H1 (cell line): ENCODE measurements around the gene TMEM168. TPM values are rescaled to one million over a fixed set of nuclear protein-coding genes. Genes with fewer than 3 reads are reported as not detected.

ENCODE experiments used
- CTCF ChIA-PET: fragments of 300-600 bp; sonication (Branson Sonifier 250); formaldehyde crosslinking; loops from one replicate; lab custom pipeline; 2021; ENCODE audit not compliant: partially characterized antibody; lab: Charles Lee
- POLR2A ChIA-PET: fragments of 300-600 bp; sonication (Branson Sonifier 250); formaldehyde crosslinking; loops from one replicate; lab custom pipeline; 2021; ENCODE audit warnings: inconsistent platforms; ENCODE audit not compliant: partially characterized antibody; lab: Charles Lee
- DNase-seq, 2 experiments: peaks; one replicate each; pipeline versions ENCODE4 v3.0.0 to v3.0.0-alpha.2; 2010 to 2022; ENCODE audit warnings: low spot score in 2 of 2, low read depth in 1 of 2, mixed read lengths in 1 of 2
- FAIRE-seq: peaks from 2 replicates; lab custom pipeline; 2011; peaks lifted over from hg19 to GRCh38; lab: Jason Lieb, UNC
- H2AFZ ChIP-seq: 2 replicates; pipeline ENCODE4 v1.8.1; 2012; ENCODE audit warnings: low read length, inconsistent platforms
- H2AK5ac ChIP-seq: 2 replicates; pipeline ENCODE4 v1.6.1; 2013; ENCODE audit warnings: low read depth, low read length
- H2BK120ac ChIP-seq: replicated peaks from 2 replicates; pipeline ENCODE3; 2013; ENCODE audit warnings: low read depth, low read length, inconsistent platforms
- H2BK12ac ChIP-seq: 2 replicates; pipeline ENCODE4 v1.6.1; 2013; ENCODE audit warnings: low read depth, low read length
- H2BK15ac ChIP-seq: 2 replicates; pipeline ENCODE4 v1.6.1; 2013; ENCODE audit warnings: low read length
- H2BK20ac ChIP-seq: 2 replicates; pipeline ENCODE4 v1.6.1; 2013; ENCODE audit warnings: low read length
- H2BK5ac ChIP-seq: 2 replicates; pipeline ENCODE4 v1.6.1; 2013; ENCODE audit warnings: low read depth, low read length
- H3K14ac ChIP-seq: 2 replicates; pipeline ENCODE4 v1.6.1; 2013; ENCODE audit warnings: inconsistent platforms; ENCODE audit not compliant: insufficient read length
- H3K18ac ChIP-seq: 2 replicates; pipeline ENCODE4 v1.6.1; 2013; ENCODE audit warnings: low read length; ENCODE audit errors: extremely low read depth
- H3K23ac ChIP-seq: 2 replicates; pipeline ENCODE4 v1.6.1; 2013; ENCODE audit warnings: inconsistent platforms; ENCODE audit not compliant: insufficient read length
- H3K23me2 ChIP-seq: 2 replicates; pipeline ENCODE4 v1.6.1; 2013; ENCODE audit warnings: low read depth, low read length
- H3K27ac ChIP-seq: 2 replicates; pipeline ENCODE4 v1.6.1; 2011; ENCODE audit warnings: low read depth, low read length, inconsistent platforms
- H3K27me3 ChIP-seq, 4 experiments: replicated peaks in 1 of 4; 1 replicate in 1 of 4; 2 replicates in 3 of 4; pipeline versions ENCODE4 v1.6.1 to v1.8.1; 2011 to 2013; ENCODE audit warnings: low read length in 3 of 4, mild to moderate bottlenecking in 3 of 4, inconsistent platforms in 2 of 4, mixed read lengths in 2 of 4, moderate library complexity in 1 of 4; ENCODE audit not compliant: control insufficient read depth in 3 of 4, insufficient read depth in 3 of 4; ENCODE audit errors: extremely low read depth in 1 of 4
- H3K36me3 ChIP-seq, 4 experiments: 2 replicates each; pipeline versions ENCODE4 v1.6.1 to v1.8.1; 2011 to 2013; ENCODE audit warnings: mild to moderate bottlenecking in 4 of 4, low read length in 3 of 4, moderate library complexity in 2 of 4, control low read depth in 1 of 4, inconsistent platforms in 1 of 4; ENCODE audit not compliant: insufficient read depth in 4 of 4, control insufficient read depth in 2 of 4
- H3K4ac ChIP-seq: replicated peaks from 2 replicates; pipeline ENCODE3; 2013; ENCODE audit warnings: low read length, low read depth, mixed read lengths, inconsistent platforms; ENCODE audit not compliant: insufficient read length
- H3K4me1 ChIP-seq, 4 experiments: replicated peaks in 1 of 4; 1 replicate in 1 of 4; 2 replicates in 3 of 4; pipeline versions ENCODE4 v1.6.1 to v1.8.1; 2011 to 2013; ENCODE audit warnings: low read length in 3 of 4, inconsistent platforms in 2 of 4, mixed read lengths in 1 of 4; ENCODE audit not compliant: insufficient read depth in 4 of 4, control insufficient read depth in 3 of 4
- H3K4me2 ChIP-seq, 2 experiments: 2 replicates each; pipeline versions ENCODE4 v1.6.1 to v1.8.1; 2011 to 2013; ENCODE audit warnings: low read depth in 2 of 2, low read length in 2 of 2, control low read depth in 1 of 2, inconsistent platforms in 1 of 2, mild to moderate bottlenecking in 1 of 2; ENCODE audit not compliant: insufficient read depth in 1 of 2
- H3K4me3 ChIP-seq, 4 experiments: fragments of 200-600, 300-600 bp in 1 of 4; sonication (generic), shearing (Covaris generic), sonication (Bioruptor Twin) in 1 of 4; 2 replicates each; pipeline versions ENCODE4 v1.5.1 to v1.8.1; 2011 to 2016; ENCODE audit warnings: low read length in 4 of 4, low read depth in 3 of 4, control low read depth in 2 of 4, inconsistent platforms in 2 of 4, mild to moderate bottlenecking in 2 of 4, mixed read lengths in 1 of 4, moderate library complexity in 1 of 4; ENCODE audit not compliant: insufficient read depth in 2 of 4; ENCODE audit errors: extremely low read depth in 1 of 4
- H3K56ac ChIP-seq: replicated peaks from 2 replicates; pipeline ENCODE3; 2013; ENCODE audit warnings: low read depth, mild to moderate bottlenecking, mixed read lengths, low read length, inconsistent platforms; ENCODE audit not compliant: insufficient read length
- H3K79me1 ChIP-seq: 2 replicates; pipeline ENCODE4 v1.6.1; 2013; ENCODE audit warnings: low read depth, low read length, control low read depth
- H3K79me2 ChIP-seq, 2 experiments: 2 replicates each; pipeline versions ENCODE4 v1.6.1 to v1.8.1; 2012 to 2013; ENCODE audit warnings: low read length in 2 of 2, mild to moderate bottlenecking in 2 of 2, inconsistent platforms in 1 of 2; ENCODE audit not compliant: insufficient read depth in 2 of 2, control insufficient read depth in 1 of 2
- H3K9ac ChIP-seq, 4 experiments: replicated peaks in 1 of 4; 1 replicate in 1 of 4; 2 replicates in 3 of 4; pipeline versions ENCODE4 v1.6.1 to v1.8.1; 2011 to 2013; ENCODE audit warnings: low read depth in 3 of 4, low read length in 3 of 4, control low read depth in 2 of 4, mild to moderate bottlenecking in 2 of 4, moderate library complexity in 2 of 4, inconsistent platforms in 1 of 4; ENCODE audit errors: extremely low read depth in 1 of 4
- H3K9me3 ChIP-seq, 2 experiments: 2 replicates each; pipeline versions ENCODE4 v1.6.1 to v1.8.1; 2012 to 2013; ENCODE audit warnings: mild to moderate bottlenecking in 2 of 2, moderate library complexity in 2 of 2, control low read depth in 1 of 2, inconsistent platforms in 1 of 2, low read depth in 1 of 2, low read length in 1 of 2, mixed read lengths in 1 of 2; ENCODE audit not compliant: insufficient read depth in 2 of 2
- H4K20me1 ChIP-seq, 2 experiments: replicated peaks in 1 of 2; 2 replicates each; pipeline versions ENCODE3 to v1.8.1; 2011 to 2013; ENCODE audit warnings: inconsistent platforms in 2 of 2, low read length in 2 of 2, mild to moderate bottlenecking in 1 of 2; ENCODE audit not compliant: insufficient read depth in 2 of 2, control insufficient read depth in 1 of 2
- H4K5ac ChIP-seq: 2 replicates; pipeline ENCODE4 v1.6.1; 2013; ENCODE audit warnings: low read length, low read depth, mixed read lengths, inconsistent platforms; ENCODE audit not compliant: insufficient read length
- H4K8ac ChIP-seq: 2 replicates; pipeline ENCODE4 v1.8.0; 2013; ENCODE audit warnings: mild to moderate bottlenecking, moderate library complexity, low read length, inconsistent platforms; ENCODE audit not compliant: insufficient read depth; ENCODE audit errors: extremely low read depth
- H4K91ac ChIP-seq: replicated peaks from 2 replicates; pipeline ENCODE3; 2013; ENCODE audit warnings: low read length, mixed read lengths, inconsistent platforms; ENCODE audit not compliant: insufficient read length
- ASH2L ChIP-seq: fragments of 200-600, 300-600 bp; sonication (generic); IDR thresholded peaks from one replicate; pipeline ENCODE4 v1.7.1; 2017; ENCODE audit warnings: low read length
- BCL11A ChIP-seq, 2 experiments: IDR thresholded peaks; one replicate each; pipeline ENCODE4 v1.6.1; 2011; ENCODE audit warnings: low read depth in 2 of 2, low read length in 2 of 2, mild to moderate bottlenecking in 2 of 2
- CBX5 ChIP-seq: fragments of 300-800, 300-1000 bp; sonication (generic); IDR thresholded peaks from 2 replicates; pipeline ENCODE4 v1.7.1; 2016; ENCODE audit warnings: antibody characterized with exemption, low read length, low read depth
- EZH2 ChIP-seq: fragments of 200-600 bp; sonication (generic); IDR thresholded peaks from 2 replicates; pipeline ENCODE4 v1.7.1; 2012; ENCODE audit warnings: low read depth, mild to moderate bottlenecking, moderate library complexity, low read length, inconsistent platforms; ENCODE audit not compliant: severe bottlenecking
- FOSL1 ChIP-seq: IDR thresholded peaks from 2 replicates; pipeline ENCODE4 v1.6.1; 2011; ENCODE audit warnings: mild to moderate bottlenecking, low read depth, low read length, moderate library complexity; ENCODE audit not compliant: insufficient read depth
- SIN3A ChIP-seq, 2 experiments: IDR thresholded peaks in 1 of 2; conservative IDR thresholded peaks in 1 of 2; 2 replicates each; pipeline ENCODE4 v1.6.1; 2011 to 2012; ENCODE audit warnings: low read length in 2 of 2, improper control_type of control experiment in 1 of 2, low read depth in 1 of 2, mild to moderate bottlenecking in 1 of 2
- YY1 ChIP-seq: IDR thresholded peaks from 2 replicates; pipeline ENCODE4 v1.6.1; 2011; ENCODE audit warnings: low read depth, mild to moderate bottlenecking, low read length
- WGBS, 2 experiments: shearing (Covaris generic) in 1 of 2; methylation state at CpG; one replicate each; pipeline versions ENCODE4 v1.1.6 to v1.1.7; 2013 to 2015; ENCODE audit warnings: low lambda C conversion rate in 2 of 2, mixed read lengths in 2 of 2, inconsistent platforms in 1 of 2, low coverage in 1 of 2, missing lambda C conversion rate in 1 of 2; ENCODE audit not compliant: insufficient replicate concordance in 2 of 2, insufficient coverage in 1 of 2, insufficient read length in 1 of 2; ENCODE audit errors: extremely low coverage in 1 of 2, missing lambda C conversion rate in 1 of 2; 5-methylcytosine and 5-hydroxymethylcytosine counted together
- polyA plus RNA-seq, 7 experiments: library from polyadenylated mRNA; depleted of rRNA in 3 of 7; stranded (reverse) in 5 of 7; unstranded in 2 of 7; fragments of >200 nt in 5 of 7; fragments of 200-250 nt in 2 of 7; gene quantifications; 1 replicate in 5 of 7; 2 replicates in 1 of 7; 4 replicates in 1 of 7; pipeline versions ENCODE4 v1.2.1 to v1.2.3, GENCODE V29; 2011 to 2013; ENCODE audit warnings: missing spikeins in 2 of 7, mixed read lengths in 2 of 7
- total RNA-seq: library from RNA; stranded (reverse); fragmentation: NEBNext Ultra II Directional; extraction: Animal tissue kit (Norgen Biotek cat#: 25700); gene quantifications from 2 replicates; pipeline ENCODE4 v1.2.1, GENCODE V29; 2021

The TMEM168 gene
- total and polyA plus RNA-seq, 2 of the 8 experiments (the other 6 are each of a cell fraction or from before 2014, with no cell fraction given) = 8.9 to 11.1 TPM

DNA sequence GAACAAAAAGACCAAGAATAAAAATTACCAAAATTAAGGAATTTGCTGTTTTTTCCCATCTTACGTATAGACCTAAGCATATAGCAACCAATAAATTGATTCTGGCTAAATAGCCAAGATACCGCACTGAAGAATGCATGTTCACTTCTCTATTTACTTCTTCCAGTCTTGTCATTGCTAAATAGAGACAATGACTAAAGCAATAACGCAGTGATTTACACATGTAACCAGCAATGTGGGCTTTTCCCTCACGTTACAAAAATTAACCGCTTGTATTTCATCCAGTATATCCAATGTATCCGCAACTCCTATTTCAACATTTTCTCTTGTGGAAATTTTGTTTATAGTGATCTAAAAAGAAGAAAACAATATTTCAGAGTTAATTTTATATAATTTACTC lies 5.6 kb downstream of the TMEM168 start:
- no peak for FAIRE-seq
- no peak overlapping the region for H3K4me3 ChIP-seq
- H3K79me1 ChIP-seq = no peaks in the 10 kb centered on the region; the same call in 1 of the 2 replicates
- no peak overlapping the region for H2AFZ ChIP-seq
- H3K23me2 ChIP-seq = peaks cover 3% of the 10 kb centered on the region
- H3K14ac ChIP-seq = no peak overlapping the region
- no peak for DNase-seq
- no peak overlapping the region for H2BK12ac ChIP-seq
- no peak overlapping the region for H2BK5ac ChIP-seq
- H4K20me1 ChIP-seq = no peaks in the 10 kb centered on the region
- H3K23ac ChIP-seq = no peak overlapping the region
- WGBS, 2 experiments = 94% methylated on average over 6 of the region's 6 CpGs; no CpG with 5 or more reads in 1 of the 2 experiments
- ChIA-PET POLR2A (no interaction called here), CTCF (no interaction called here)
- H3K56ac ChIP-seq = no peak overlapping the region
- no peaks in the 10 kb centered on the region; a peak in 1 of 7 replicates for H3K4me1 ChIP-seq
- H2BK20ac ChIP-seq = no peak overlapping the region
- no peak overlapping the region for H2BK15ac ChIP-seq
- no peak overlapping the region for H4K8ac ChIP-seq
- no peaks in the 10 kb centered on the region for H3K9me3 ChIP-seq
- H3K18ac ChIP-seq = no peak overlapping the region
- no peaks in the 10 kb centered on the region for H3K27me3 ChIP-seq
- no peak overlapping the region for H2AK5ac ChIP-seq
- H4K91ac ChIP-seq = no peak overlapping the region
- no peak overlapping the region for H3K4ac ChIP-seq
- H3K4me2 ChIP-seq = no peak overlapping the region
- no peak for TF ChIP-seq ASH2L
- TF ChIP-seq FOSL1 = no peak
- no peak for TF ChIP-seq SIN3A (conservative IDR thresholded peaks at IDR 0.05 in 1 of 2, IDR thresholded peaks at IDR 0.05 in 1 of 2; ENCODE audit: low read depth in 1 of 2, low read length in 2 of 2)
- TF ChIP-seq BCL11A (IDR thresholded peaks at IDR 0.05; ENCODE audit: low read depth in 2 of 2, low read length in 2 of 2) = no peak
- TF ChIP-seq CBX5 = no peak
- TF ChIP-seq YY1 = no peak
- TF ChIP-seq EZH2 = no peak
- H3K27ac ChIP-seq = no peak overlapping the region
- H2BK120ac ChIP-seq = no peak overlapping the region
- peaks cover 0 to 2% (median 0%) of the 10 kb centered on the region in 4 experiments; a peak in 1 of 8 replicates for H3K36me3 ChIP-seq
- peaks cover 0 to 10% of the 10 kb centered on the region in 2 experiments; a peak in 1 of 4 replicates for H3K79me2 ChIP-seq
- no peak overlapping the region for H4K5ac ChIP-seq
- H3K9ac ChIP-seq = no peak overlapping the region
